K562 (cell line): ENCODE results near the gene LRRC7. TPM values are rescaled to one million over a fixed set of nuclear protein-coding genes. Genes with fewer than 3 reads are reported as not detected.

ENCODE experiments used
- ATAC-seq: fragments of 200-7000 bp; cut with Tn5 transposase; 3 replicates; pipeline ENCODE4 v1.9.1; 2020; ENCODE audit warnings: moderate library complexity
- BruUV-seq: library from RNA; stranded (reverse); fragments of 400-500 nt; replicated peaks from 2 replicates; lab custom pipeline; 2021; lab: Mats Ljungman, UMichigan
- CTCF ChIA-PET: fragments of 300-600 bp; formaldehyde crosslinking; extraction: SDS; loops from one replicate; lab custom pipeline; 2021; ENCODE audit warnings: low intra/inter-chr PET ratio; lab: Yijun Ruan, JAX
- POLR2A ChIA-PET: fragments of 300-600, 350-650 bp; sonication (Branson Sonifier 250); formaldehyde crosslinking; extraction: SDS; loops from one replicate; lab custom pipeline; 2021; ENCODE audit warnings: antibody characterized with exemption, inconsistent platforms; lab: Yijun Ruan, JAX
- DNase-seq, 4 experiments: peaks; one replicate each; pipeline versions ENCODE4 v3.0.0 to v3.0.0-alpha.2; 2011 to 2018; ENCODE audit warnings: low spot score in 3 of 4, mixed read lengths in 3 of 4; ENCODE audit errors: extremely low read depth in 1 of 4
- FAIRE-seq: peaks from 2 replicates; lab custom pipeline; 2011; peaks lifted over from hg19 to GRCh38; lab: Jason Lieb, UNC
- H2AFZ ChIP-seq: 2 replicates; pipeline ENCODE4 v1.6.0; 2011; ENCODE audit warnings: low read depth, low read length, control low read depth, inconsistent platforms
- H3K27ac ChIP-seq: fragments of 200-600 bp; 3 replicates; pipeline ENCODE4 v1.8.0; 2011; ENCODE audit warnings: low read depth, mild to moderate bottlenecking, control low read depth, inconsistent platforms, low read length, moderate library complexity, mixed read lengths; ENCODE audit errors: extremely low read depth
- H3K27me3 ChIP-seq, 2 experiments: fragments of 300-600 bp in 1 of 2; 2 replicates in 1 of 2; 3 replicates in 1 of 2; pipeline versions ENCODE4 v1.6.0 to v1.8.0; 2011; ENCODE audit warnings: inconsistent platforms in 2 of 2, low read length in 2 of 2, mild to moderate bottlenecking in 1 of 2, mixed read lengths in 1 of 2, moderate library complexity in 1 of 2; ENCODE audit not compliant: control insufficient read depth in 2 of 2, insufficient read depth in 2 of 2
- H3K36me3 ChIP-seq: fragments of 300-600 bp; 3 replicates; pipeline ENCODE4 v1.8.0; 2011; ENCODE audit warnings: mild to moderate bottlenecking, low read length, inconsistent platforms; ENCODE audit not compliant: control insufficient read depth, insufficient read depth
- H3K4me1 ChIP-seq, 2 experiments: fragments of 200-600 bp in 1 of 2; replicated peaks in 1 of 2; 2 replicates in 1 of 2; 3 replicates in 1 of 2; pipeline versions ENCODE4 v1.5.1 to v1.8.0; 2011; ENCODE audit warnings: inconsistent platforms in 2 of 2, low read length in 2 of 2, mild to moderate bottlenecking in 1 of 2, mixed read lengths in 1 of 2, moderate library complexity in 1 of 2; ENCODE audit not compliant: control insufficient read depth in 2 of 2, insufficient read depth in 2 of 2
- H3K4me2 ChIP-seq: 2 replicates; pipeline ENCODE4 v1.6.1; 2011; ENCODE audit warnings: low read length, control low read depth, inconsistent platforms, mixed read lengths; ENCODE audit not compliant: insufficient read depth
- H3K4me3 ChIP-seq: fragments of 200-600 bp; sonication (generic), shearing (Covaris generic); 2 replicates; pipeline ENCODE4 v1.5.1; 2016; ENCODE audit warnings: control low read depth, inconsistent platforms
- H3K79me2 ChIP-seq: fragments of 200-600 bp; 3 replicates; pipeline ENCODE4 v1.8.0; 2011; ENCODE audit warnings: low read length, inconsistent platforms; ENCODE audit not compliant: control insufficient read depth, insufficient read depth
- H3K9ac ChIP-seq, 2 experiments: 2 replicates each; pipeline versions ENCODE4 v1.6.0 to v1.6.1; 2011; ENCODE audit warnings: low read depth in 2 of 2, low read length in 2 of 2, control low read depth in 1 of 2, inconsistent platforms in 1 of 2, mild to moderate bottlenecking in 1 of 2, mixed read lengths in 1 of 2; ENCODE audit not compliant: insufficient read depth in 1 of 2
- H3K9me1 ChIP-seq: one replicate; pipeline ENCODE4 v1.6.0; 2011; ENCODE audit warnings: inconsistent platforms, mild to moderate bottlenecking, low read length, moderate library complexity; ENCODE audit not compliant: control insufficient read depth, insufficient read depth
- H3K9me3 ChIP-seq: replicated peaks from 2 replicates; pipeline ENCODE4 v1.5.1; 2011; ENCODE audit warnings: low read depth, low read length, inconsistent platforms; ENCODE audit not compliant: control insufficient read depth, insufficient read depth
- H4K20me1 ChIP-seq: replicated peaks from 2 replicates; pipeline ENCODE4 v1.6.1; 2011; ENCODE audit warnings: low read length, inconsistent platforms, mixed read lengths; ENCODE audit not compliant: control insufficient read depth, insufficient read depth
- CBX8 ChIP-seq: fragments of 200-600 bp; sonication (generic); IDR thresholded peaks from 2 replicates; pipeline ENCODE4 v1.6.1; 2012; ENCODE audit warnings: borderline replicate concordance, mixed run types, low read depth, mild to moderate bottlenecking, moderate library complexity, mixed read lengths, low read length, control low read depth, inconsistent platforms; ENCODE audit not compliant: poor library complexity, severe bottlenecking; ENCODE audit errors: extremely low read depth
- EP400 ChIP-seq: fragments of 450-650 bp; IDR thresholded peaks from 2 replicates; pipeline ENCODE4 v1.6.1; 2017; ENCODE audit warnings: antibody characterized with exemption, mild to moderate bottlenecking, moderate library complexity
- FOXA3 ChIP-seq, 2 experiments: fragments of 450-650 bp in 1 of 2; sonication (generic) in 1 of 2; formaldehyde crosslinking; IDR thresholded peaks in 1 of 2; conservative IDR thresholded peaks in 1 of 2; 2 replicates each; pipeline versions ENCODE4 v1.4.0 to v1.8.0; 2020 to 2022; ENCODE audit warnings: mild to moderate bottlenecking in 2 of 2, missing genetic modification reagents in 1 of 2
- HCFC1 ChIP-seq: IDR thresholded peaks from 2 replicates; pipeline ENCODE4 v1.6.1; 2012; ENCODE audit warnings: low read depth, low read length, improper control_type of control experiment
- HMGN3 ChIP-seq: IDR thresholded peaks from 2 replicates; pipeline ENCODE4 v1.6.1; 2011; ENCODE audit warnings: borderline replicate concordance, low read depth, mild to moderate bottlenecking, mixed read lengths, low read length; ENCODE audit not compliant: insufficient read length; ENCODE audit errors: extremely low read depth
- HSF4 ChIP-seq: fragments of 250-450 bp; sonication (Bioruptor Pico); IDR thresholded peaks from 2 replicates; pipeline ENCODE4 v2.1.2; 2022; ENCODE audit warnings: mild to moderate bottlenecking, moderate library complexity, borderline replicate concordance
- NCOA1 ChIP-seq: fragments of 450-650 bp; IDR thresholded peaks from 2 replicates; pipeline ENCODE4 v1.6.1; 2016; ENCODE audit warnings: low read depth
- NR2F6 ChIP-seq: fragments of 450-650 bp; formaldehyde crosslinking; IDR thresholded peaks from 2 replicates; pipeline ENCODE4 v1.4.0; 2020; ENCODE audit warnings: mild to moderate bottlenecking
- RBM22 ChIP-seq: fragments of 200-400 bp; formaldehyde crosslinking; IDR thresholded peaks from 2 replicates; pipeline ENCODE4 v1.6.1; 2018; ENCODE audit warnings: low read length, low read depth; ENCODE audit not compliant: poor library complexity, severe bottlenecking
- SMARCC2 ChIP-seq: fragments of 450-650 bp; IDR thresholded peaks from 2 replicates; pipeline ENCODE4 v1.6.1; 2017; ENCODE audit warnings: antibody characterized with exemption, moderate library complexity, mild to moderate bottlenecking, low read depth
- SREBF1 ChIP-seq: fragments of 150-350 bp; IDR thresholded peaks from 2 replicates; pipeline ENCODE4 v1.6.1; 2014; ENCODE audit warnings: antibody characterized with exemption, low read depth, low read length, borderline replicate concordance
- THRAP3 ChIP-seq: fragments of 450-650 bp; IDR thresholded peaks from 2 replicates; pipeline ENCODE4 v1.6.1; 2016; ENCODE audit warnings: mild to moderate bottlenecking, inconsistent platforms, borderline replicate concordance
- ZNF354B ChIP-seq: fragments of 250-450 bp; sonication (Bioruptor Pico); IDR thresholded peaks from 2 replicates; pipeline ENCODE4 v1.4.0; 2020
- ZNF408 ChIP-seq: fragments of 250-450 bp; sonication (Bioruptor Pico); IDR thresholded peaks from 2 replicates; pipeline ENCODE4 v1.4.0; 2020; ENCODE audit warnings: low read depth, mild to moderate bottlenecking, moderate library complexity
- ZNF778 ChIP-seq: fragments of 450-650 bp; formaldehyde crosslinking; IDR thresholded peaks from 2 replicates; pipeline ENCODE4 v1.4.0; 2020; ENCODE audit warnings: mild to moderate bottlenecking, moderate library complexity
- ZSCAN29 ChIP-seq: fragments of 450-650 bp; IDR thresholded peaks from 2 replicates; pipeline ENCODE4 v1.6.1; 2017
- WGBS: fragments of 100-300 bp; shearing (Covaris generic); methylation state at CpG from one replicate; pipeline ENCODE4 v1.1.6; 2016; ENCODE audit warnings: low coverage, mixed read lengths; ENCODE audit not compliant: insufficient coverage; ENCODE audit errors: missing lambda C conversion rate; 5-methylcytosine and 5-hydroxymethylcytosine counted together
- in situ Hi-C: fragments of 300-500 bp; cut with MboI; formaldehyde crosslinking; loops from 4 replicates; pipeline ENCODE4 v1.15.0; 2018; ENCODE audit warnings: inconsistent platforms, mixed read lengths
- intact Hi-C: fragments of 100-400 bp; cut with micrococcal nuclease; formaldehyde crosslinking; loops from 2 replicates; pipeline ENCODE4 v1.14.2; 2022
- polyA plus RNA-seq, 8 experiments: library from polyadenylated mRNA; depleted of rRNA in 4 of 8; stranded (reverse) in 5 of 8; unstranded in 3 of 8; fragments of >200 nt; fragmentation: Nextera tagmentation in 2 of 8; fragmentation: Illumina TruSeq in 1 of 8; extraction: Ambion mirVana in 2 of 8; extraction: Trizol in 1 of 8; gene quantifications; 2 replicates each; pipeline versions ENCODE4 v1.2.1 to v1.2.3, GENCODE V29; 2011 to 2014; ENCODE audit warnings: inconsistent platforms in 1 of 8, missing spikeins in 1 of 8
- total RNA-seq, 7 experiments: library from RNA; depleted of rRNA in 6 of 7; stranded (reverse); fragments of >200 nt in 6 of 7; fragmentation: Illumina TruSeq in 2 of 7; extraction: Trizol in 2 of 7; gene quantifications; 2 replicates each; pipeline versions ENCODE4 v1.2.1 to v1.2.3, GENCODE V29; 2011 to 2021; ENCODE audit warnings: low replicate concordance in 1 of 7
- TF ChIP-seq, protein P1 (sequence below): fragments of 150-350 bp; IDR thresholded peaks from 2 replicates; pipeline ENCODE4 v1.6.1; 2014; ENCODE audit warnings: low read depth, mild to moderate bottlenecking, low read length, borderline replicate concordance
- TF ChIP-seq, protein P2 (sequence below): fragments of 450-650 bp; IDR thresholded peaks from 2 replicates; pipeline ENCODE4 v1.6.1; 2016; ENCODE audit warnings: low read depth, mild to moderate bottlenecking, moderate library complexity

Gene LRRC7
- total and polyA plus RNA-seq, 9 of the 15 experiments (the other 6 are each of a cell fraction or from before 2014, with no cell fraction given), result 0.09 to 0.94 (median 0.49) TPM

DNA sequence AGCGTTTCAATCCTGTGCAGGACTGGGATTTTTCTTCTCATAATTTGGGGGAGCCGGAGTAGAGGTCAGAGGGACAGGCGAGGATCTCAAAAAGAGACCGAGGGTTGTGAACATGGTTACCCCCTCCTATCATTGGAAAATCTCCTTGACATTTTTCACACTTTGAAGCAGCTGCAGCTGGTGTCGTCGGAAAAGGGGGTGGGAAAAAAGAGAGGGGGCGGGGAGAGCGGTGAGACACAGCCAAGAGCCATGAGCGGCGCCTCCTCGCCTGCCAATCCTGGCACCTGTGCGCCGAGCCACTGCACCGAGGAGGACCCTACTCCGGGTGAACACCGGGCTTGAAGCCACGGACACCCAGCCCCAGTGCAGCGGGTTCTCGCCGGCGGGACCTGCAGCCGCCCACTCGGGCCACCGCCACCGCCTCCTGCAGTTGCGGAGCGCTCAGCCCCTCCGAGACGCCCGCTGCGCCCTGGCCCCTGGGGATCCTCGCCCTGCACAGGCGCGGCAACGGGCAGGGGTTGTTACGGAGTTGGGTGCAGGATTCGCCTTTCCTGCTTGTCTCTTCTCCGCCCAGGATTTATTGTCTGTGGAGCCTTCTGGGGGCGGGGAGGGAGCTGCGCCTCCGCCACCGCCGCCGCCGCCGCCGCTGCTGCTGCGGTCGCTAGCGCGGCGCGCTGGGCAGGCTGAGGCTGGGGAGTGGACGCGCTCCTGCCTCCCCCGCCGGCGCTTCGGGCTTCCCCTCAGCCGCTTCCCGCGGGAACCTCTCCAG is at the start of gene LRRC7 (continued):
- TF ChIP-seq, protein P1, sequence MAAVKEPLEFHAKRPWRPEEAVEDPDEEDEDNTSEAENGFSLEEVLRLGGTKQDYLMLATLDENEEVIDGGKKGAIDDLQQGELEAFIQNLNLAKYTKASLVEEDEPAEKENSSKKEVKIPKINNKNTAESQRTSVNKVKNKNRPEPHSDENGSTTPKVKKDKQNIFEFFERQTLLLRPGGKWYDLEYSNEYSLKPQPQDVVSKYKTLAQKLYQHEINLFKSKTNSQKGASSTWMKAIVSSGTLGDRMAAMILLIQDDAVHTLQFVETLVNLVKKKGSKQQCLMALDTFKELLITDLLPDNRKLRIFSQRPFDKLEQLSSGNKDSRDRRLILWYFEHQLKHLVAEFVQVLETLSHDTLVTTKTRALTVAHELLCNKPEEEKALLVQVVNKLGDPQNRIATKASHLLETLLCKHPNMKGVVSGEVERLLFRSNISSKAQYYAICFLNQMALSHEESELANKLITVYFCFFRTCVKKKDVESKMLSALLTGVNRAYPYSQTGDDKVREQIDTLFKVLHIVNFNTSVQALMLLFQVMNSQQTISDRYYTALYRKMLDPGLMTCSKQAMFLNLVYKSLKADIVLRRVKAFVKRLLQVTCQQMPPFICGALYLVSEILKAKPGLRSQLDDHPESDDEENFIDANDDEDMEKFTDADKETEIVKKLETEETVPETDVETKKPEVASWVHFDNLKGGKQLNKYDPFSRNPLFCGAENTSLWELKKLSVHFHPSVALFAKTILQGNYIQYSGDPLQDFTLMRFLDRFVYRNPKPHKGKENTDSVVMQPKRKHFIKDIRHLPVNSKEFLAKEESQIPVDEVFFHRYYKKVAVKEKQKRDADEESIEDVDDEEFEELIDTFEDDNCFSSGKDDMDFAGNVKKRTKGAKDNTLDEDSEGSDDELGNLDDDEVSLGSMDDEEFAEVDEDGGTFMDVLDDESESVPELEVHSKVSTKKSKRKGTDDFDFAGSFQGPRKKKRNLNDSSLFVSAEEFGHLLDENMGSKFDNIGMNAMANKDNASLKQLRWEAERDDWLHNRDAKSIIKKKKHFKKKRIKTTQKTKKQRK, result no peak
- TF ChIP-seq NCOA1, result no peak
- no peak for TF ChIP-seq SMARCC2
- no peak for TF ChIP-seq ZNF778 (CRISPR knock-in tag)
- TF ChIP-seq EP400, result no peak
- no peak for TF ChIP-seq SREBF1

DNA sequence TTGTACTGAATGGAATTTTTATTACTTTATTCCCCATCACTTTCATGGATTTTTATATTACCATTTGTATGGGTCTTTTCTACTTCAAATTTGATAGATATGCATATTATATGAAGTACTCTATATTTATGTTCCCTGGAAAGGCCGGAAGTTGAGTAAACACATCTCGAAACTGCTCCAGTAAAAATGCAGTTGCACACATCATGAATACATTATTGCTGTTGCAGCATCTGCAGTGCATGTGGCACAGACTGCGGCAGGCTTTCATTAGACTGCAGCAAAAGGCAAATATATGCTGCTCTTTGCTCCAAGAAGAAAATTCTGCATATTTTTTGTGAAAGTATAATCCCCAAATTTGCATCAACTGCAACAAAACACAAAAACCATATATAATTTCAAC is 48.7 kb upstream of the LRRC7 start:
- no TSS peak for BruUV-seq
- no peak for FAIRE-seq
- no peak for TF ChIP-seq THRAP3
- TF ChIP-seq ZSCAN29, result no peak
- no peak for TF ChIP-seq CBX8
- no peak for TF ChIP-seq ZNF354B (CRISPR knock-in tag)
- TF ChIP-seq, protein P2, sequence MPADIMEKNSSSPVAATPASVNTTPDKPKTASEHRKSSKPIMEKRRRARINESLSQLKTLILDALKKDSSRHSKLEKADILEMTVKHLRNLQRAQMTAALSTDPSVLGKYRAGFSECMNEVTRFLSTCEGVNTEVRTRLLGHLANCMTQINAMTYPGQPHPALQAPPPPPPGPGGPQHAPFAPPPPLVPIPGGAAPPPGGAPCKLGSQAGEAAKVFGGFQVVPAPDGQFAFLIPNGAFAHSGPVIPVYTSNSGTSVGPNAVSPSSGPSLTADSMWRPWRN, result no peak
- TF ChIP-seq HMGN3, result no peak
- TF ChIP-seq NR2F6, result no peak
- TF ChIP-seq FOXA3 (CRISPR knock-in tag; conservative IDR thresholded peaks at IDR 0.05 in 1 of 2, IDR thresholded peaks at IDR 0.05 in 1 of 2), result no peak
- no peak for TF ChIP-seq HSF4 (CRISPR knock-in tag)
- TF ChIP-seq ZNF408 (CRISPR knock-in tag), result no peak
- TF ChIP-seq HCFC1, result no peak
- no peak for TF ChIP-seq RBM22

More for the DNA sequence above, 48.7 kb upstream of the LRRC7 start:
- DNase-seq, result no peak
- no peaks in the 10 kb centered on the region for H3K9me3 ChIP-seq
- no peak overlapping the region for H3K4me3 ChIP-seq
- H3K9me1 ChIP-seq, result no peaks in the 10 kb centered on the region
- peaks cover 0 to 7% of the 10 kb centered on the region in 2 experiments; a peak in 2 of 5 replicates for H3K4me1 ChIP-seq
- H3K9ac ChIP-seq, result no peak overlapping the region
- ChIA-PET POLR2A (no interaction called here), CTCF (no interaction called here)
- ATAC-seq, result no peak
- H3K36me3 ChIP-seq, result no peaks in the 10 kb centered on the region; the same call in 2 of the 3 replicates
- no peak overlapping the region for H3K4me2 ChIP-seq
- no peak overlapping the region for H3K27ac ChIP-seq
- no peaks in the 10 kb centered on the region for H4K20me1 ChIP-seq
- no peaks in the 10 kb centered on the region for H3K27me3 ChIP-seq
- 63% methylated on average over 3 of the region's 3 CpGs for WGBS
- in situ Hi-C loops, result no loop called here
- no peaks in the 10 kb centered on the region for H3K79me2 ChIP-seq
- intact Hi-C loops, result no loop called here
- no peak overlapping the region for H2AFZ ChIP-seq
